Osteoblast (primary cell): ENCODE results near the gene SLC43A1. TPM values are rescaled to one million over a fixed set of nuclear protein-coding genes. Genes with fewer than 3 reads are reported as not detected.

ENCODE experiments used
- DNase-seq: peaks from one replicate; pipeline ENCODE4 v3.0.0; 2011; ENCODE audit warnings: low spot score, mixed read lengths; ENCODE audit not compliant: insufficient read length; ENCODE audit errors: missing footprints
- H2AFZ ChIP-seq: 2 replicates; pipeline ENCODE4 v1.6.0; 2011; ENCODE audit warnings: mild to moderate bottlenecking, low read length
- H3K27ac ChIP-seq: 2 replicates; pipeline ENCODE4 v1.5.1; 2011; ENCODE audit warnings: mild to moderate bottlenecking, low read depth, low read length, moderate library complexity
- H3K27me3 ChIP-seq: 2 replicates; pipeline ENCODE4 v1.6.0; 2012; ENCODE audit warnings: mild to moderate bottlenecking, control low read depth, inconsistent platforms, low read length, moderate library complexity; ENCODE audit not compliant: insufficient read depth
- H3K36me3 ChIP-seq: 2 replicates; pipeline ENCODE4 v1.5.1; 2011; ENCODE audit warnings: mild to moderate bottlenecking, low read length, control low read depth, moderate library complexity; ENCODE audit not compliant: insufficient read depth
- H3K4me1 ChIP-seq: 2 replicates; pipeline ENCODE4 v1.5.1; 2011; ENCODE audit warnings: mild to moderate bottlenecking, low read length, control low read depth, moderate library complexity; ENCODE audit not compliant: insufficient read depth
- H3K4me2 ChIP-seq: 2 replicates; pipeline ENCODE4 v1.6.0; 2011; ENCODE audit warnings: mild to moderate bottlenecking, low read length; ENCODE audit not compliant: insufficient read depth
- H3K4me3 ChIP-seq: fragments of 200-600 bp; sonication (generic); 3 replicates; pipeline ENCODE4 v1.5.1; 2012; ENCODE audit warnings: mild to moderate bottlenecking, low read length, inconsistent platforms; ENCODE audit not compliant: insufficient read depth
- H3K79me2 ChIP-seq: 2 replicates; pipeline ENCODE4 v1.6.0; 2012; ENCODE audit warnings: mild to moderate bottlenecking, low read length, control low read depth, inconsistent platforms; ENCODE audit not compliant: insufficient read depth
- H3K9me3 ChIP-seq: 2 replicates; pipeline ENCODE4 v1.5.1; 2011; ENCODE audit warnings: low read depth, low read length, control low read depth
- H4K20me1 ChIP-seq: 2 replicates; pipeline ENCODE4 v1.6.0; 2012; ENCODE audit warnings: mild to moderate bottlenecking, low read length, control low read depth; ENCODE audit not compliant: insufficient read depth
- total RNA-seq: library from RNA; depleted of rRNA; stranded (reverse); fragments of >200 nt; gene quantifications from 2 replicates; pipeline ENCODE4 v1.2.3, GENCODE V29; 2012
- TF ChIP-seq, protein P1 (sequence below): IDR thresholded peaks from 2 replicates; pipeline ENCODE4 v1.5.1; 2011; ENCODE audit warnings: mild to moderate bottlenecking, low read depth, low read length, moderate library complexity; ENCODE audit errors: extremely low read depth

SLC43A1 gene
- total RNA-seq, 1 donor = 18.5 TPM

GRCh38 chr11:57485217-57485990 is 30.1 kb downstream of the SLC43A1 start:
- Histone ChIP-seq H3K4me2 (no peak overlapping the region), H3K4me1 (peaks cover 21% of the 10 kb centered on the region), H4K20me1 (no peaks in the 10 kb centered on the region), H3K9me3 (no peaks in the 10 kb centered on the region), H3K4me3 (no peak overlapping the region), H3K27ac (peak overlapping the region; percentile 50), H3K27me3 (peaks cover 27% of the 10 kb centered on the region), H3K79me2 (no peaks in the 10 kb centered on the region), H2AFZ (peak overlapping the region; percentile 28), H3K36me3 (no peaks in the 10 kb centered on the region)
- peak; percentile 96 for DNase-seq
- TF ChIP-seq, protein P1, sequence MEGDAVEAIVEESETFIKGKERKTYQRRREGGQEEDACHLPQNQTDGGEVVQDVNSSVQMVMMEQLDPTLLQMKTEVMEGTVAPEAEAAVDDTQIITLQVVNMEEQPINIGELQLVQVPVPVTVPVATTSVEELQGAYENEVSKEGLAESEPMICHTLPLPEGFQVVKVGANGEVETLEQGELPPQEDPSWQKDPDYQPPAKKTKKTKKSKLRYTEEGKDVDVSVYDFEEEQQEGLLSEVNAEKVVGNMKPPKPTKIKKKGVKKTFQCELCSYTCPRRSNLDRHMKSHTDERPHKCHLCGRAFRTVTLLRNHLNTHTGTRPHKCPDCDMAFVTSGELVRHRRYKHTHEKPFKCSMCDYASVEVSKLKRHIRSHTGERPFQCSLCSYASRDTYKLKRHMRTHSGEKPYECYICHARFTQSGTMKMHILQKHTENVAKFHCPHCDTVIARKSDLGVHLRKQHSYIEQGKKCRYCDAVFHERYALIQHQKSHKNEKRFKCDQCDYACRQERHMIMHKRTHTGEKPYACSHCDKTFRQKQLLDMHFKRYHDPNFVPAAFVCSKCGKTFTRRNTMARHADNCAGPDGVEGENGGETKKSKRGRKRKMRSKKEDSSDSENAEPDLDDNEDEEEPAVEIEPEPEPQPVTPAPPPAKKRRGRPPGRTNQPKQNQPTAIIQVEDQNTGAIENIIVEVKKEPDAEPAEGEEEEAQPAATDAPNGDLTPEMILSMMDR = no peak

DNA sequence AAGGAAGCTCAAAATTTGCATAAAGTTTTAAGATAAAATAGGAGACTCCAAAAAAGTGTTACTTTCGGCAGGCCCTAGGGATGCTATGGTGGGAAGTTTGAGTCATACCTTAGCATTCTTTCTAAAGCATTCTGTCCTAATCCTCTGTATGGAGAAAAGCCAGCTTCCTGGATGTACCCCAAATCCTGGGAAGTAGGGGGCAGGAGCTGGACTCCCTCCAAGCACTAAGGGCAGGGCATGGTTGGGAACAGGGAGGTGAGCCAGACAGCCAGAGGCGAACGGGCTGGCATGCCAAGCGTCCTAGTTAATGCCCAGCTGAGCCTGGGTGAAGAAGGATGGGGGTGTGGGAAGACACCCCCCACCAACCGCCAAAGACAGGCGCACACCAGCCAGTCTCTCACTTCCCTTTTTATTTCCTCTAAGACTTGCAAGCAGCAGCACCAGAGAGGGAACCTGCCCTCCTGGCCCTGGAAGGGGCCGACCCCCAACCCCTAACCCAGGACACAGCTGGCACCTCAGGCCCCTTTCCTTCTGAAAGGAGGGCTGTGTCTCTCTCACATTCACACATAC is 31.3 kb downstream of the SLC43A1 start:
- peak; percentile 77 for DNase-seq
- H3K36me3 ChIP-seq = no peaks in the 10 kb centered on the region
- no peak overlapping the region for H3K27ac ChIP-seq
- H2AFZ ChIP-seq = no peak overlapping the region
- H4K20me1 ChIP-seq = no peaks in the 10 kb centered on the region
- H3K9me3 ChIP-seq = no peaks in the 10 kb centered on the region
- no peaks in the 10 kb centered on the region for H3K79me2 ChIP-seq
- TF ChIP-seq, protein P1 = no peak
- peaks cover 27% of the 10 kb centered on the region for H3K27me3 ChIP-seq
- H3K4me1 ChIP-seq = peaks cover 21% of the 10 kb centered on the region
- H3K4me2 ChIP-seq = no peak overlapping the region
- H3K4me3 ChIP-seq = no peak overlapping the region

- Histone ChIP-seq H3K27me3 (peaks cover 27% of the 10 kb centered on the region), H2AFZ (no peak overlapping the region), H3K36me3 (no peaks in the 10 kb centered on the region), H4K20me1 (no peaks in the 10 kb centered on the region), H3K9me3 (no peaks in the 10 kb centered on the region), H3K27ac (no peak overlapping the region), H3K4me2 (peak overlapping the region; percentile 76), H3K4me1 (peaks cover 21% of the 10 kb centered on the region), H3K79me2 (no peaks in the 10 kb centered on the region), H3K4me3 (no peak overlapping the region)
- TF ChIP-seq, protein P1 = no peak
- peak; percentile 78 for DNase-seq
These were observed 32.0 kb downstream of the SLC43A1 start for GRCh38 chr11:57483562-57483918.

DNA sequence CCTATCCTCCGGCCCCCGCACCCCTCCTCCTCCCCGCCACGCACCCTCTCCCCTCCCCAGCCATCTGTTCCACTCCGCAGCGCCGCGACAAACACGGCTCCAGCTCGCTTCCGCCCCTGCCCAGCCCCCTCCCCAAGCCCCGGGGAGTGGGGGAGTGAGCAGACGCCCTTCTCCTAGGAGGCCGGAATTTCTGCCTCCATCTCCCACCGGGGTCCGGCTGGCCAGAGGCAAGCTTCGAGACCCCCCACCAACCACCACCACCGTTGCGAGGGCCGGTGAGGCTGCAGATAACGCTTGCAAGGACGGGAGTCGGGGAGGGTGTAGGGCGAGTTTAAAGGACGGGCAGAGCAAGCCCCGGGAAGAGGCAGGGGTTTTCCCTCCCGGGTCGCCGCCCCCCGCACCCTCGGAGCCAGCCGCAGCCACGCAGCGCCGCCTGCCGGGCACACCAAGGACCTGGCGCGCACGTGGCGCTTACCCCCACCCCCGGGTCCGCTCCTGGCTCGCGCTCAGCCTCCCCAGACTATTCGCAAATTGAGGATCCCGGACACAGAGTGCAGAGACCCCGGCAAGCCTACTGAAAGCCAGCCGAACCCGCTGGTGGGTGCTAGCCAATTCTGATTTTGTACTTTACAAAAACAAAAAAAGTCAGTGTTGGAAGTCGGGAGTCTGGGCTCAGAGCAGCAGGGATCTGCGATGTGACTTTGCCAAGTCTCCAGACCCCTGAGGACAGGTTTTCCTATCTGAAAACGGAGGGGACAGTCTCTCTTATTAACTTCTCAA is 32.5 kb downstream of the SLC43A1 start:
- peak overlapping the region; percentile 76 for H3K4me2 ChIP-seq
- H3K9me3 ChIP-seq = no peaks in the 10 kb centered on the region
- DNase-seq = peak; percentile 96
- peaks cover 30% of the 10 kb centered on the region for H3K27me3 ChIP-seq
- H3K4me1 ChIP-seq = peaks cover 21% of the 10 kb centered on the region
- no peaks in the 10 kb centered on the region for H4K20me1 ChIP-seq
- TF ChIP-seq, protein P1 = peak; percentile 54
- no peaks in the 10 kb centered on the region for H3K36me3 ChIP-seq
- H3K27ac ChIP-seq = no peak overlapping the region
- H3K4me3 ChIP-seq = peak overlapping the region; percentile 61
- H3K79me2 ChIP-seq = no peaks in the 10 kb centered on the region
- H2AFZ ChIP-seq = no peak overlapping the region
